ENCODE measurements around the gene PHACTR3.

The PHACTR3 gene

DNA sequence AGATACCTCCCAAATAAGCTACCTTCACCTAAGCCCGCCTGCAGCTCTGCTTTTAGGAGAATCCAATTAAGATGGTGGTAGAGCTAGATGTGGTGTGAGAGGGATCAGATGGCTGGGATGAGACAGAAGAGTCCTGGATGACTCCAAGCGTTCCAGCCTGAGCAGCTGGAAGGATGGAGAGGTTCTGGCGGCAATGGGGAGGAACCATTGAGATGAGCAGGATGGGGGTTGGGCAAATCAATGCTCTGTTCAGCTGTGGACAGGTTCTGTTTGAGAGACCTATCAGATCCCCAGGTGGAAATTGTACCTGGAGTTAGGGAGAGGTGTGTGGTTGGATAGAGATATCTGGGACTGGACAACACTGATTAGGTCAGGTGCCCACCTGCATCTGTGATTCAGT lies 23.0 kb downstream of the PHACTR3 start:
- H3K27me3 ChIP-seq (replicated peaks; ENCODE audit: insufficient read depth, low read length), result peaks cover 93% of the 10 kb centered on the region
- H4K20me1 ChIP-seq (ENCODE audit: insufficient read depth, low read length), result no peaks in the 10 kb centered on the region
- no peak overlapping the region for H2AFZ ChIP-seq (ENCODE audit: low read length)
- H3K4me2 ChIP-seq (ENCODE audit: low read depth, low read length), result no peak overlapping the region
- no peaks in the 10 kb centered on the region for H3K9me3 ChIP-seq (replicated peaks; ENCODE audit: insufficient read depth, low read length)
- H3F3A ChIP-seq (ENCODE audit: insufficient read depth, low read length), result no peaks in the 10 kb centered on the region
- no peak for DNase-seq
- H3K4me3 ChIP-seq (ENCODE audit: low read length), result no peak overlapping the region
- TF ChIP-seq, protein P1, sequence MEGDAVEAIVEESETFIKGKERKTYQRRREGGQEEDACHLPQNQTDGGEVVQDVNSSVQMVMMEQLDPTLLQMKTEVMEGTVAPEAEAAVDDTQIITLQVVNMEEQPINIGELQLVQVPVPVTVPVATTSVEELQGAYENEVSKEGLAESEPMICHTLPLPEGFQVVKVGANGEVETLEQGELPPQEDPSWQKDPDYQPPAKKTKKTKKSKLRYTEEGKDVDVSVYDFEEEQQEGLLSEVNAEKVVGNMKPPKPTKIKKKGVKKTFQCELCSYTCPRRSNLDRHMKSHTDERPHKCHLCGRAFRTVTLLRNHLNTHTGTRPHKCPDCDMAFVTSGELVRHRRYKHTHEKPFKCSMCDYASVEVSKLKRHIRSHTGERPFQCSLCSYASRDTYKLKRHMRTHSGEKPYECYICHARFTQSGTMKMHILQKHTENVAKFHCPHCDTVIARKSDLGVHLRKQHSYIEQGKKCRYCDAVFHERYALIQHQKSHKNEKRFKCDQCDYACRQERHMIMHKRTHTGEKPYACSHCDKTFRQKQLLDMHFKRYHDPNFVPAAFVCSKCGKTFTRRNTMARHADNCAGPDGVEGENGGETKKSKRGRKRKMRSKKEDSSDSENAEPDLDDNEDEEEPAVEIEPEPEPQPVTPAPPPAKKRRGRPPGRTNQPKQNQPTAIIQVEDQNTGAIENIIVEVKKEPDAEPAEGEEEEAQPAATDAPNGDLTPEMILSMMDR (IDR thresholded peaks at IDR 0.05; ENCODE audit: low read length), result no peak
- TF ChIP-seq EZH2 (optimal IDR thresholded peaks at IDR 0.05; ENCODE audit: low read depth, low read length) (no peak), EZH2phosphoT487 (IDR thresholded peaks at IDR 0.05; ENCODE audit: low read length) (no peak)
- no peaks in the 10 kb centered on the region for H3K79me2 ChIP-seq (ENCODE audit: low read length)
- no peaks in the 10 kb centered on the region for H3K36me3 ChIP-seq (replicated peaks; ENCODE audit: insufficient read depth, low read length)
- H3K4me1 ChIP-seq (ENCODE audit: low read length), result no peaks in the 10 kb centered on the region
- H3K27ac ChIP-seq (ENCODE audit: low read length), result no peak overlapping the region
- H3K9ac ChIP-seq (ENCODE audit: low read length), result no peak overlapping the region
- no peaks in the 10 kb centered on the region for H3K9me2 ChIP-seq (replicated peaks; ENCODE audit: insufficient read depth, low read length)

GRCh38 chr20:59628171-59628570 lies 23.8 kb downstream of the PHACTR3 start:
- Histone ChIP-seq H3K4me3 (ENCODE audit: low read length) (no peak overlapping the region), H3K4me1 (ENCODE audit: low read length) (no peaks in the 10 kb centered on the region), H3K27me3 (replicated peaks; ENCODE audit: insufficient read depth, low read length) (peaks cover 86% of the 10 kb centered on the region), H3K27ac (ENCODE audit: low read length) (no peak overlapping the region), H3K4me2 (ENCODE audit: low read depth, low read length) (no peak overlapping the region), H3K9me2 (replicated peaks; ENCODE audit: insufficient read depth, low read length) (no peaks in the 10 kb centered on the region), H3K9ac (ENCODE audit: low read length) (no peak overlapping the region), H3K79me2 (ENCODE audit: low read length) (no peaks in the 10 kb centered on the region), H4K20me1 (ENCODE audit: insufficient read depth, low read length) (no peaks in the 10 kb centered on the region), H3F3A (ENCODE audit: insufficient read depth, low read length) (no peaks in the 10 kb centered on the region), H3K9me3 (replicated peaks; ENCODE audit: insufficient read depth, low read length) (no peaks in the 10 kb centered on the region), H3K36me3 (replicated peaks; ENCODE audit: insufficient read depth, low read length) (no peaks in the 10 kb centered on the region), H2AFZ (ENCODE audit: low read length) (no peak overlapping the region)
- TF ChIP-seq EZH2phosphoT487 (IDR thresholded peaks at IDR 0.05; ENCODE audit: low read length), result no peak
- TF ChIP-seq, protein P1 (IDR thresholded peaks at IDR 0.05; ENCODE audit: low read length), result no peak
- TF ChIP-seq EZH2 (optimal IDR thresholded peaks at IDR 0.05; ENCODE audit: low read depth, low read length), result no peak
- no peak for DNase-seq

DNA sequence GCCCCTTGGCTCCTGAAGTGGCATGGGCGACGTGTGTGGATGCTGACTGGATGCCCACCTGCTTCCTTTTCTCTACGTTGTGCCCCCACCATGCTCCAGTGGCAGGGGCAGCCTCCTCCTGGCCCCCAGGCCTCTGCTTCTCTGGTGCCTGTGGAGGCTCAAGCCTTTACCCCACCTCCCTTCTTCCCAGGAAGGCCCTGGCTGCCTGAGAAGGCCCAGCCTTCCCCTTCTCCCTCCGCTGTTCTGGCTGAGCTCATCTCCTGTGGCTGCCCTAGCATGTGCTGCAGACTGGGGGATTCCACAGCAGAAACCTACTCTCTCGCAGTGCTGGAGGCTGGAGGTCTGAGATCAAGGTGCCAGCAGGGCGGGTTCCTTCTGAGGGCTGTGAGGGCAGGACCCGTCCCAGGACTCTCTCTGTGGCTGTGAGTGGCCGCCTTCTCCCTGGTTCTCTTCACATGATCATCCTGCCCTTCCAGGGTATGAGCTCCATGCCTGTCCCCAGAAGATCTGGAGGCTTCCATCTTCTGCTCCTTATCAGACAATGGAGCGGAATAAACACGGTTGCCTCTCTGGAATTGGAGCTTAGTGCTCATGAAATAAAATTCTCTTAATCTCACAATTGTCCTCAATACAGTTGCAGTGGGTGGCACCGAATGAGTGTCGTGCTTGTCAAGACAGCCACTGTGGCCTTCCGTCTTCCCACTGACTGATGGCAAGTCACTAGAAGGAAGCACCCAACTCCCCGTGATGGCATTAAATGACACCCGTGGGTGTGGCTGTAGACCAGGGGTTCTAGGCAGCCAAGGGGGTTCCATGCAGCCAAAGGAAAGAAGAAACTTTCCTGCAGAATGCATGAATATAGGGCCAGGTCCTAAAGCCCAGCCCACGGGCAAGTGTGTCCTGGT lies 25.1 kb downstream of the PHACTR3 start:
- Histone ChIP-seq H3K27ac (ENCODE audit: low read length) (no peak overlapping the region), H3K27me3 (replicated peaks; ENCODE audit: insufficient read depth, low read length) (peaks cover 86% of the 10 kb centered on the region), H3K9me2 (replicated peaks; ENCODE audit: insufficient read depth, low read length) (no peaks in the 10 kb centered on the region), H3K4me3 (ENCODE audit: low read length) (no peak overlapping the region), H4K20me1 (ENCODE audit: insufficient read depth, low read length) (no peaks in the 10 kb centered on the region), H3K4me1 (ENCODE audit: low read length) (no peaks in the 10 kb centered on the region), H2AFZ (ENCODE audit: low read length) (no peak overlapping the region), H3K36me3 (replicated peaks; ENCODE audit: insufficient read depth, low read length) (no peaks in the 10 kb centered on the region), H3K79me2 (ENCODE audit: low read length) (no peaks in the 10 kb centered on the region), H3F3A (ENCODE audit: insufficient read depth, low read length) (no peaks in the 10 kb centered on the region), H3K4me2 (ENCODE audit: low read depth, low read length) (no peak overlapping the region), H3K9me3 (replicated peaks; ENCODE audit: insufficient read depth, low read length) (no peaks in the 10 kb centered on the region), H3K9ac (ENCODE audit: low read length) (no peak overlapping the region)
- DNase-seq, result no peak
- no peak for TF ChIP-seq EZH2 (optimal IDR thresholded peaks at IDR 0.05; ENCODE audit: low read depth, low read length)
- TF ChIP-seq, protein P1 (IDR thresholded peaks at IDR 0.05; ENCODE audit: low read length), result no peak
- TF ChIP-seq EZH2phosphoT487 (IDR thresholded peaks at IDR 0.05; ENCODE audit: low read length), result no peak

Data from MM.1S (cell line).